ENCODE data around the gene YIPF4.
"Not testable (repeated sequence)": the region's sequence is repeated elsewhere in the genome, so short reads cannot be mapped to it uniquely, and the experiment has no call there.

YIPF4 gene

DNA sequence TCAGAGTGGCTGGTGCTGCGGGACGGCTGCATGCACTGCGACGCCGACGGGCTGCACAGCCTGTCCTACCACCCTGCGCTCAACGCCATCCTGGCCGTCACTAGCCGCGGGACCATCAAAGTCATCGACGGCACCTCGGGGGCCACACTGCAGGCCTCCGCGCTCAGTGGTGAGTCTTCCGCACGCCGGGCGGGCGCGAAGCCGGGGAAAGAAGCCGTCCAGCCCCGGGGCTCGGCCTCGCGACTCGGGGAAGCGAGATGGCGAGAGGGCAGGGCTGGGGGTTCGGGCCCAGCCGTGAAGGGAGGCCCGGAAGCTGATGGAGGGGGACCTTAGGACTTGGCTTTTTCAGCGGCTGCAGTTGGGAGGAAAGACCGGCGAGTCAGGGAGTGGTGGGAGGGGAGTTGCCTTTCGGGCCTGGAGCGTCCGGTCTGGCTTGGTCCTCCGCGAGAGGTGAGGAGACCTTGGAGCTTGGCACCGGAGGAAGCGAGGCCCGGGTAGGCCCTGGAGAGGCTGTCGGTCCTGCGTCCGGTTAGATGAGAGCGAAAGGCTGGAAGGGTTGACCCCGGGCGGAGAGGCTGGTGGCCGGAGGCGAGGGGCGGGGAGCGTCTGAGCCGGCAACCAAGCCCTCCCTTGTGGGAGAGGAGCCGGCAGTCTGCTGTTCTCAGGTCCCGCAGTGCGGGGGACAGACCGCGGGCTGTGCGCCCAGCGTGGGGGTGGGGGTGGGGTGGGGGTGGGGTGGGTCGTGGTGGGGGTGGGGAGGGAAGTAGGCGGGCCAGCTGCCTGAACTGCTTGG, 79.8 kb downstream of the YIPF4 start:
- H3K4me3 ChIP-seq (replicated peaks; ENCODE audit: low read depth, low read length), result peak overlapping the region; percentile 95
- peak; percentile 43 for DNase-seq (ENCODE audit: low read depth)
- TF ChIP-seq, protein P1, sequence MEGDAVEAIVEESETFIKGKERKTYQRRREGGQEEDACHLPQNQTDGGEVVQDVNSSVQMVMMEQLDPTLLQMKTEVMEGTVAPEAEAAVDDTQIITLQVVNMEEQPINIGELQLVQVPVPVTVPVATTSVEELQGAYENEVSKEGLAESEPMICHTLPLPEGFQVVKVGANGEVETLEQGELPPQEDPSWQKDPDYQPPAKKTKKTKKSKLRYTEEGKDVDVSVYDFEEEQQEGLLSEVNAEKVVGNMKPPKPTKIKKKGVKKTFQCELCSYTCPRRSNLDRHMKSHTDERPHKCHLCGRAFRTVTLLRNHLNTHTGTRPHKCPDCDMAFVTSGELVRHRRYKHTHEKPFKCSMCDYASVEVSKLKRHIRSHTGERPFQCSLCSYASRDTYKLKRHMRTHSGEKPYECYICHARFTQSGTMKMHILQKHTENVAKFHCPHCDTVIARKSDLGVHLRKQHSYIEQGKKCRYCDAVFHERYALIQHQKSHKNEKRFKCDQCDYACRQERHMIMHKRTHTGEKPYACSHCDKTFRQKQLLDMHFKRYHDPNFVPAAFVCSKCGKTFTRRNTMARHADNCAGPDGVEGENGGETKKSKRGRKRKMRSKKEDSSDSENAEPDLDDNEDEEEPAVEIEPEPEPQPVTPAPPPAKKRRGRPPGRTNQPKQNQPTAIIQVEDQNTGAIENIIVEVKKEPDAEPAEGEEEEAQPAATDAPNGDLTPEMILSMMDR (IDR thresholded peaks at IDR 0.05; ENCODE audit: low read length, missing control alignments), result no peak

DNA sequence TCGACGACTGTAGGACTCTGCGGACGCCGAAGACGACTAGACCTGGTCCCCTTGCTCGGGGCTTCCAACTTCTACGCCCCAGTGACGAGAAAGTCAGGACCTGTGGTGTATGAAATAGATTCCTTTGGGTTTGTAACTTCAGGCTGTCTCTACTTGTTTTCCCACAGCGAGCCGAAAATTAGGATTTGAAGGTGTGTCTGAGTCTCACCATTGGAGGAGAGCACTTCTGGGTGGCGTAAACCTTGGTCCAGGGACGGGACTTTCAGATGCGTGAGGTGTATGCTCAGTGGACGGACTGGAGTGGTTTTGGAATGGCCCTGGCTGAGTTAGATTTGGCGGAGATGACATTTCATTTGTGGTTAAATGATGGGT, 80.4 kb downstream of the YIPF4 start:
- H3K4me3 ChIP-seq (replicated peaks; ENCODE audit: low read depth, low read length), result peak overlapping the region; percentile 95
- TF ChIP-seq, protein P1 (IDR thresholded peaks at IDR 0.05; ENCODE audit: low read length, missing control alignments), result no peak
- peak; percentile 34 for DNase-seq (ENCODE audit: low read depth)

DNA sequence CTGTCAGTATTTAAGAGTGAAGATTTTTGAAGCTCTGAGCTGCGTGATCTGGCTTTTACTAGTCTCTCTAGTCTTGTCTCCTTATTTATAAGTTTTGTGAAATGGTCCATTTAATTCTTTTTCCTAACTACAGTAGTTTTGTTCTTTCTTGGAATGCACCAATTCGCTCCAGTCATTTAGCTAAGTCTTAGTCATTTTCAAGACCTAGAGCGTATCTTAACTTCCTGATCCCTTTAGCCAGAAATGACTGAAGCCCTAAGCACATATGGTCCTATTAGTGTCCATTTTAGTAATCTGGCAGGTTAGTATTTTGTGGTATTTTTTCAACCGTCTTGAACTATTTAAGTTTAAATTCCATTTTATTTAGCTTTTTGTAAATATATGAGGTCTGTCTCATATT, 82.7 kb downstream of the YIPF4 start:
- DNase-seq (ENCODE audit: low read depth), result peak; percentile 31
- TF ChIP-seq, protein P1 (IDR thresholded peaks at IDR 0.05; ENCODE audit: low read length, missing control alignments), result no peak
- H3K4me3 ChIP-seq (replicated peaks; ENCODE audit: low read depth, low read length), result no peak overlapping the region

DNA sequence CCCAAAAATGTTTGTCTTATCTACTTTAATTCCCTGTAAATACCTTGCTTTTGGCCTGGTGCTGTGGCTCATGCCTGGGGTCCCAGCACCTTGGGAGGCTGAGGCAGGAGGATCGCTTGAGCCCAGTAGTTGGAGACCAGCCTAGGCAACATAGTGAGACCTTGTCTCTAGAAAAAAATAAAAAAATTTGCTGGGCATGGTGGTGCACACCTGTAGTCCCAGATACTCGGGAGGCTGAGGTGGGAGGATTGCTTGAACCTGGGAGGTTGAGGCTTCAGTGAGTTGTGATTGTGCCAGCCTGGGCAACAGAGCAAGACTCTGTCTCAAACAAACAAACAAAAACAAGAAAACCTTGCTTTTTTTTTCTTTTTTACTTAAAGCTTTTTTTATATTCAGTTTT, 85.3 kb downstream of the YIPF4 start:
- H3K4me3 ChIP-seq (replicated peaks; ENCODE audit: low read depth, low read length); DNase-seq (ENCODE audit: low read depth): not testable (repeated sequence)

DNA sequence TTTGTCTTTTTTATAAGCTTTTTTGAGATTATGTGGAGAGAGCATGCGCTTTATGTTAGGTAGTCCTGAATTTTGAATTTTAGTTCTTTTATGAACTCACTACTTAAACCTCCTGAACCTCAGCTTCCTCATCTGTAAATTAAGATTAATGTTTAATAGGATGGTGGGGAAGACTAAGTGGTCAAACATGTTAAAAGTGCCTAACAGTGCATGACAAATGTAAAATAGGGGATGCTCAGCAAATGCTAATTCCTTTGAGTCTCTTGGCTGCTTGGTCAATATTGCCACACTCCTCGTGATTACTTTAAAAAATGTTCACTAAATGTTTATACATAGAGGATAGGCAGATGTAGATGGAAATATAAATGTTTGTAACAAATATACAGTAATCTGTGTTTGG, 85.9 kb downstream of the YIPF4 start:
- H3K4me3 ChIP-seq (replicated peaks; ENCODE audit: low read depth, low read length), result no peak overlapping the region
- DNase-seq (ENCODE audit: low read depth), result no peak
- TF ChIP-seq, protein P1 (IDR thresholded peaks at IDR 0.05; ENCODE audit: low read length, missing control alignments), result no peak

DNA sequence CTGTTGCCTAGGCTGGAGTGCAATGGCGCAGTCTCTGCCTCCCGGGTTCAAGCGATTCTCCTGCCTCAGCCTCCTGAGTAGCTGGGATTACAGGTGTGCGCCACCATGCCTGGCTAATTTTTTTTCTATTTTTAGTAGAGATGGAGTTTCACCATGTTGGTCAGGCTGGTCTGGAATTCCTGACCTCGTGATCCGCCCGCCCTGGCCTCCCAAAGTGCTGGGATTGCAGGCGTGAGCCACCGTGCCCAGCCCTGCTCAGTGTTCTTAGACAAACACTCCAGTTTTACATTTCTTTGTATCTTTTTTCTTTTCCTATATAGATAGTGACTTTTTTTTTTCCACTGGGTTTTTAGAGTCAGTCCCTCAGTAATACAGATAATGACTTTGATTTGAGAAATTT, 86.6 kb downstream of the YIPF4 start:
- H3K4me3 ChIP-seq (replicated peaks; ENCODE audit: low read depth, low read length); DNase-seq (ENCODE audit: low read depth): not testable (repeated sequence)

DNA sequence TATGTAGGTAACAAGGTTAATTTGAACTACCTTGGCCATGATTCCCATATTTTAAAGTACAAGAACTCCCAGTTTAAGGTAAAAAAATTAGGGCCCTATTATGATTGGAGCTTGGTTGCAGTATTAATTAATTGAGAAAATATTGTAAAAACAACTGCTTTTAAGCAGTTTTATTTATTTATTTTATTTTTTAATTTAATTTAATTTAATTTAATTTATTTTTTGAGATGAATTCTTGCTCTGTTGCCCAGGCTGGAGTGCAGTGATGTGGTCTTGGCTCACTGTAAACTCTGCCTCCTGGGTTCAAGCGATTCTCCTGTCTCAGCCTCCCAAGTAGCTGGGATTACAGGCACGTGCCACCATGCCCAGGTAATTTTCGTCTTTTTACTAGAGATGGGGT, 88.0 kb downstream of the YIPF4 start:
- not testable (repeated sequence) for DNase-seq (ENCODE audit: low read depth)

More for the DNA sequence above, 88.0 kb downstream of the YIPF4 start:
- not testable (repeated sequence) for H3K4me3 ChIP-seq (replicated peaks; ENCODE audit: low read depth, low read length)
